ENCODE data around the gene CA10. TPM values are rescaled to one million over a fixed set of nuclear protein-coding genes. Genes with fewer than 3 reads are reported as not detected.

Gene CA10
- total RNA-seq, 1 experiment from 2014 or later, result 0.46 TPM

DNA sequence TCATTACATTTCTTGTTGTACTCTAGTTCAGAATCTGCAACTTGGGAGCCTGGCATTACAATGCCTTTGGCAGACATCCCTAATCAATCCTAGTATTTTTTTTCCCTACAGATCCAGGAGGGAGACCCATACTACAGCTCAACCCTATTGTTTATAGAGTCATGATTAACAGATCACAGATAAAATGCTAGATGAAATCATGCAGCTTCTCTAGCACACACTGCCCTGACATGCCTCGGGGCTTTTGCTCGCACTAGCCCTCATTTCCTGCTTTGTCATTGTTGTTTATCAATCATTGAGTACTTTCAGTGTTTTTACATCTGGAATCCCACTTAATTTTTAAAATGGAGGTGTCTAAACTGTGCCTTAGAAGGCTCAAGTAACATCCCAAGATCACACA lies 412.5 kb downstream of the CA10 start:
- Mint-ChIP-seq H3K9me3 (no peaks in the 10 kb centered on the region), H3K27me3 (ENCODE audit: low read depth) (no peaks in the 10 kb centered on the region), H3K27ac (peak overlapping the region in 1 of 3 experiments; percentile 40; a peak in 1 of 7 replicates), H3K4me1 (peaks cover 14 to 25% of the 10 kb centered on the region in 2 experiments), H3K36me3 (ENCODE audit: insufficient read depth in 1 of 3, low read depth in 3 of 3) (no peaks in the 10 kb centered on the region), H3K4me3 (no peak overlapping the region)
- TF ChIP-seq, protein P1, sequence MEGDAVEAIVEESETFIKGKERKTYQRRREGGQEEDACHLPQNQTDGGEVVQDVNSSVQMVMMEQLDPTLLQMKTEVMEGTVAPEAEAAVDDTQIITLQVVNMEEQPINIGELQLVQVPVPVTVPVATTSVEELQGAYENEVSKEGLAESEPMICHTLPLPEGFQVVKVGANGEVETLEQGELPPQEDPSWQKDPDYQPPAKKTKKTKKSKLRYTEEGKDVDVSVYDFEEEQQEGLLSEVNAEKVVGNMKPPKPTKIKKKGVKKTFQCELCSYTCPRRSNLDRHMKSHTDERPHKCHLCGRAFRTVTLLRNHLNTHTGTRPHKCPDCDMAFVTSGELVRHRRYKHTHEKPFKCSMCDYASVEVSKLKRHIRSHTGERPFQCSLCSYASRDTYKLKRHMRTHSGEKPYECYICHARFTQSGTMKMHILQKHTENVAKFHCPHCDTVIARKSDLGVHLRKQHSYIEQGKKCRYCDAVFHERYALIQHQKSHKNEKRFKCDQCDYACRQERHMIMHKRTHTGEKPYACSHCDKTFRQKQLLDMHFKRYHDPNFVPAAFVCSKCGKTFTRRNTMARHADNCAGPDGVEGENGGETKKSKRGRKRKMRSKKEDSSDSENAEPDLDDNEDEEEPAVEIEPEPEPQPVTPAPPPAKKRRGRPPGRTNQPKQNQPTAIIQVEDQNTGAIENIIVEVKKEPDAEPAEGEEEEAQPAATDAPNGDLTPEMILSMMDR (conservative IDR thresholded peaks at IDR 0.05), result no peak
- Histone ChIP-seq H3K23me2 (ENCODE audit: insufficient read length, low read depth, low read length, poor library complexity, severe bottlenecking) (no peaks in the 10 kb centered on the region), H3K27ac (ENCODE audit: insufficient read length, low read depth, low read length) (no peak overlapping the region), H2BK20ac (ENCODE audit: low read depth, low read length, poor library complexity, severe bottlenecking) (no peak overlapping the region), H3K23ac (ENCODE audit: insufficient read length, low read depth, low read length) (no peak overlapping the region), H3K14ac (ENCODE audit: insufficient read depth, low read length) (no peak overlapping the region), H3K4ac (ENCODE audit: low read depth, low read length) (no peak overlapping the region), H3K9me3 (ENCODE audit: control insufficient read depth, low read depth, low read length) (no peaks in the 10 kb centered on the region), H2BK15ac (ENCODE audit: low read depth, low read length) (no peak overlapping the region), H3K4me2 (ENCODE audit: insufficient read depth, insufficient read length, low read length) (no peak overlapping the region), H3K18ac (ENCODE audit: insufficient read length, low read depth, low read length) (no peak overlapping the region), H4K20me1 (ENCODE audit: control insufficient read depth, insufficient read depth, insufficient read length) (no peaks in the 10 kb centered on the region), H3K79me1 (ENCODE audit: insufficient read depth, low read depth, low read length, poor library complexity, severe bottlenecking) (no peaks in the 10 kb centered on the region), H4K91ac (ENCODE audit: insufficient read length, low read depth, low read length) (no peak overlapping the region), H2BK120ac (ENCODE audit: low read depth, low read length, poor library complexity, severe bottlenecking) (no peak overlapping the region), H2AFZ (ENCODE audit: low read length) (no peak overlapping the region), H4K8ac (replicated peaks; ENCODE audit: insufficient read length, low read depth, low read length) (no peak overlapping the region), H3K9ac (ENCODE audit: extremely low read depth, insufficient read length, low read length) (no peak overlapping the region), H2AK5ac (ENCODE audit: insufficient read length, low read length) (no peak overlapping the region), H4K5ac (ENCODE audit: insufficient read length, low read depth, low read length) (no peak overlapping the region), H3T11ph (ENCODE audit: low read length) (no peak overlapping the region), H2BK5ac (ENCODE audit: insufficient read length, low read length) (no peak overlapping the region), H3K56ac (ENCODE audit: insufficient read length, low read depth, low read length) (no peak overlapping the region), H3K79me2 (ENCODE audit: insufficient read depth, low read length) (no peaks in the 10 kb centered on the region), H2BK12ac (ENCODE audit: insufficient read length, low read depth, low read length) (no peak overlapping the region), H3K27me3 (ENCODE audit: insufficient read depth, low read length) (no peaks in the 10 kb centered on the region), H3K4me1 (ENCODE audit: insufficient read depth, low read length) (peaks cover 3% of the 10 kb centered on the region; the same call in 1 of the 2 replicates)
- no CpG with 5 or more reads among the region's 2 CpGs for WGBS (ENCODE audit: extremely low coverage, insufficient read length, low lambda C conversion rate)
- DNase-seq, result no peak

All from H9 (cell line).